HG02884 (cell line): Measurements from ENCODE around the gene IL25.

Experiments
- ATAC-seq: cut with Tn5 transposase; IDR thresholded peaks from one replicate; pipeline ENCODE4 v1.9.1; 2021; ENCODE audit warnings: mild to moderate bottlenecking, moderate library complexity; ENCODE audit not compliant: unreplicated experiment

The IL25 gene

DNA sequence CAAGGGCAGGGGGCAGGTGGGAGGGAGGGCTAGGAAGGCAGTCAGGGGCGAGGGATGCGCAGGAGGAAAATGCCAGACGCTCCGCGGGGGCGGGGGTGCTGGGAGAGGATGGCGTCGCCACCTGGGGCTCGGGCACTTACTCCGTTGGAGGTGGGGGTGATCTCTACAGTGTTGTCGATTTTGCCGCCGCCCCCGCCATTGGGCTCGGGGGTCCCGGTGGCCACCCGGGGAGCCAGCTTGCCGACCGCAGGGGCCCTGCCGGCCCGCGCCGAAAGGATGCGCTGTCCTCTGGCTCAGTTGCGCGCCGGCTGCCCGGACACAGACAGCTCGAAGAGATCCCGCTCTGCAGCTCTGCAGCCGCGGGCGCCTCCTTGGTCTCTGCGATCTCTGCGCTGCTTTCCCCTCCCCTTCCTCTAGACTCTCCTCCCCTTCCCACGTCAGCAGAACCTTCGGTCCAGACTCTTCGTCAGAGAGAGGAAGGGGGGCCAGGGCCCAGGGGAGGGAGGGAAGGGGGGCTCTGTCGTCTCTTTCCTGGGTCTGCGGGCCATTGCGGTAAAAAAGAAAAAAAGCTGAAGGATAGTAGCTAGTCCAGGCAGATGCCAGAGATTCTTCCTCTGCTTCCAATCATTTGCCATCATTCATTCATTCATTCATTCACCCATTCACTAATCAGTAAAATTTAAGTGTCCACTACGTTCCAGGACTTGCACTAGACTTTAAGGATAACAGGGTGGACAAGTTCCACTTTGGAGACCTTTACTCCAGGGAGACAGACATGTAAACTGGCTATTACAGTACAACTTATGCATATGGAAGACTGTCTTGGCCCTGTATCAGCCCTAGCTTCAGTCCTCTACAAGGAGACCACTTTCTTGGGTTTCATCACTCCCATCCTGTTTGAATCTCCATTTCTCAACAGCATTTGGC lies 19.8 kb upstream of the IL25 start, which contains the start of gene SLC22A17:
Gene SLC22A17, minus strand, starts transcription at position 382 of the 927 bp plus-strand sequence.
- ATAC-seq = no peak

DNA sequence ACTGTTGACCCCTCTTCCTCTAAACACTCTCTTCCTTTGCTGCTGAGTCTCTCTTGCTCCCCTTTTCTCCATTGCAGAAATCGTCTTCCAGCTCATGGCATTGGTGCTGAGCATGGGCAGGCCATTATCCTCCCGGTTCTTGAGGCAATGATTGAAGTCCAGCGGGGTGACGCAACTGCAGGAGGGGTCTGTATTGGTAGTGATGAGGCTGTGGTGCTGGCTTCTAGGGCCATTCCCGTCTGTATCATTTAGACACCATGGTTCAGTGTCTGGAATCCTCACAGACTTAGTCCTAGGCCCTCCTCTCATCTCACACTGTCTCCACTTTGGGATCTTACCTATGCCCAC lies 19.2 kb upstream of the IL25 start:
- ATAC-seq = no peak

DNA sequence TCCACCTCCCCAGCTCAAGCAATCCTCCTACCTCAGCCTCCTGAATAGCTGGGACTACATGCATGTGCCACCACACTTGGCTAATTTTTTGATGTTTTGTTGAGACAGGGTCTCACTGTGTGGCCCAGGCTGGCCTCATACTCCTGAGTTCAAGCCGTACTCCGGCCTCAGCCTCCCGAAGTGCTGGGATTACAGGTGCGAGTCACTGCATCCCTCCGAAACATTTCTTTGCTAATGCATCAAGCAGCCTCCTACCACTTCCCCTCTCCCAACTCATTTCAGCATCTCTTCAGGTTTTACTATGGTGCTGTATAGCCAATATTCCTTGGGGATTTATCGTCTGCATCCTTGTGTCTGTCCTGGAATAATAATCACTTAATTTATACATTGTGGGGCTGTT lies 17.6 kb upstream of the IL25 start:
- no peak for ATAC-seq

GRCh38 chr14:23355871-23356435 lies 16.7 kb upstream of the IL25 start:
- ATAC-seq = no peak

DNA sequence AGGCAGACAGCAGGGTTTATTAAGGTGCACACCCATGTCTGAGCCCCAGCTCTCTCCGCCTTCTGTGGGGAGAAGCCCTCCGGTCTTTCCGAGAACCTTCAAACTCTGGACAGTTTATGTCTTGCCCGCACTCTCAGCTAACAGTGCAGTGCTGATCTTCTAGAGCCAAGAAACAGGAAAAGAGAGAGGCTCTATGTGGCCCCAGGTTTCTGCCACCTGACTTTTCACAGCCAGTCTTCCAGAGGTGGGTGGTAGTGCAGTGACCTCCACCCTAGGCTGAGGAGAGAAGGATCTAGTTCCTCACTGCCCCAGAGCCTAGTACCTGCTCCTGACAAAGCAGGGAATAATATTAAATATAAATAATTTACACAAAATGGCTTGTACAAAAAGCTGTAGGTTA lies 15.9 kb upstream of the IL25 start:
- ATAC-seq = no peak

DNA sequence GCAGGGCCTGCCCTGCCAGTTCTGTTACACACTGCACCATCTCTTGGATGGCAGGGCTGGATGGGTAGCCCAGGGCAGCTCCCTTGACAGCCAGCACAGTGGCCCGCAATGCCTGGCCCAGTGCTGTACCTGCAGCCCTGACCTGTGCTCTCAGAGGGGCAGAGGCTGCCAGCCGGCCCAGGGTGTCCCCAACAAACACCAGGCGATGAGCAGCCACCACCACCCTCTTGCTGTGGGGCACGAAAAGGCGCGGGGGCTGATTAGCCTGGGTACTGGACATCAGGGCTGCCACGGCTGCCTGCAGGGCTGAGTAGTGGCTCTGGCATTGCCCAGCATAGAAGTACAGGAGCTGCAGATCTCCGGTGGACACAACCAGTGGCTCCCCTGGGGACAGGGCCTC lies 15.3 kb upstream of the IL25 start:
- ATAC-seq = no peak

GRCh38 chr14:23358042-23358441 lies 14.6 kb upstream of the IL25 start:
- ATAC-seq = no peak

GRCh38 chr14:23358553-23359166 lies 13.9 kb upstream of the IL25 start:
- ATAC-seq = no peak

DNA sequence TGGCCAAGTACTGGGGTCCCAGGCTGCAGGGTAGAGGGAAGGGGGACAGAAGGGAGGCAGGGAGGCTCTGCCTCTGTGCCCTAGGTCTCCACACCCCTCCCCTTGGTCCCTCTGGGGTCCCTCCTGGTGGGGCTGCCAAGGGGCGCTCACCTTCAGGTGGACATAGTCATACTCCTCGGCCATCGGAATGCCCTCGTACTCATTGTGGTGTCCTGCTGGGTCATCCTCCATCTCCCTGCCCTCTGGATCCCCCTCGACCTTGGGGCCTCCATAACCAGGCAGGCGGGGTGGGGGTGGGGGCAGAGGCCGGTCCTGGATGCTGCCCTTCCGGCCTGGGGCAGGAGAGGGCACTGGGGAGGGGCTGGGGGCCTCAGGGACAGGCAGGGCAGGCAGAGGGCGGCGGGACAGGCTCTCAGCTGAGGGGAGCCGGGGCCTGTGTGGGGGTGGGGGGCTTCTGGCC lies 13.4 kb upstream of the IL25 start:
- no peak for ATAC-seq

DNA sequence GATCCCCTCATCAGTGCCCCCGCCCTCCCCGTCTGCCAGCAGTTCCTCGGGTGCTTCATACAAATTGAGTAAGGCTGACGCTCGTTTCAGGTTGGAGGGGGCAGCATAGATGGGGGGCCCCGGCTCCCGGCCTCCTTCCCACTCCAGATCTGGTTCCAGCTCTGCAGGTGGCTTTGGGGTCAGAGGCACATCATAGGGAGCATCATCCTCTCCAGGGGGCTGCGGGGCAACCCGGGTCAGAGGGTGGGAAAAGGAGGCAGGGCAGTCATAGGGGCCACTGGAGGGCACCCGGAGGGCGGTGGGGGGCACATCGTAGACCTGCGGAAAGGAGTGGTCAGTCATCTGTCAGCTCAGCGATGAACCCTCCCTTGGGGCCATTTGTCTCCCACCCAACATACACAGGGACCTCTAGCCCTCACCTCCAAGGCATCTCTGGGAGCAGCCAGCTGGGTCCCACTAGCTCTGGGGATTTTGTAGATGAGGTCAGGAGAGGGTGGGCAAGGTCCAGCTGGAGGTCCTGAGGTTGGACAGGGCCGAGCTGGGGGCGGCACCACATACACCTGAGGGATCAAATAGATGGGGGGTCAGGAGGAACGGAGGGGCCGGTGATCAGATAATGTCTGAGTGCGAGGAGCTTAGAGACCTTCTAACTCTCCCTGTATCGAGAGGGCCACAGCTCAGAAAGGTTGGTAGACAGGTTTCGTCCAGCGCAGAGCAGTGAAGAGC lies 12.7 kb upstream of the IL25 start:
- no peak for ATAC-seq

GRCh38 chr14:23360496-23360895 lies 12.1 kb upstream of the IL25 start:
- ATAC-seq = no peak

DNA sequence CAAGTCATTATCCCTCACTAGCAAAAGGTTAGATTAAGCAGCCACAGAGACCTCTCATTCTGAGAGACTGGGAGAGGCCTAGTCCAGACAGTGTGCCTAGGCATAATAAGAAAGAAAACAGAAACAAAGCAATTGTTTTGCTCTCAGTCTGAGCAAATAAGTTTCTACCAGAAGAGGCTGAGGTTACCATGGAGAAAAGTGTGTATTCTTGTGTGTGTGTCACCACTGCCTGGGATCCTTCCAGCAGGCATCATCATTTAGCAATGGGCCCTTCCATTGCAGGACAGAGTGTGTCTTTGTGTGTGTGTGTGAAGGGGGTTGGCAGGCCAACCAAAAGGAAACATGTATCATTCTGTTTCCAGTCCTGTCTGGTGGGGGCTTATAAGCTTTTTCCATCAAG lies 11.3 kb upstream of the IL25 start:
- no peak for ATAC-seq

DNA sequence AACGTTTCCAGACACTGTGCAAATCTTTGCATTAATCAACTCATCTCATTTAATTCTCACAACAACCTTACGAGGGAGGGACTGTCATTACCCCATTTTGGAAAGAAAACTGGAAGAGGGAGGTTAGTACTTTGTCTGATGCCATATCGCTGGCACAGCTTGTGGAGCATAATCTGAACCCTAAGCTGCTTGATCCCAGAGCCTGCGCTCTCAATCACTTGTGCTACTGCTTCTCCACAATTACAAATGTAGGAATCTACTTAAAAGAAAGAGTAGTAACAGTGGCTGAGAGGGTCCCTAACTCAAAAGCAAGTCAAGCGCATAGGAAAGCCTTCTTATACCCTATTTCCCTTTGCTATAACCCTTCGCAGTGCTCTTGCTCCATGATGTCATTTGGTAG lies 10.8 kb upstream of the IL25 start:
- no peak for ATAC-seq

DNA sequence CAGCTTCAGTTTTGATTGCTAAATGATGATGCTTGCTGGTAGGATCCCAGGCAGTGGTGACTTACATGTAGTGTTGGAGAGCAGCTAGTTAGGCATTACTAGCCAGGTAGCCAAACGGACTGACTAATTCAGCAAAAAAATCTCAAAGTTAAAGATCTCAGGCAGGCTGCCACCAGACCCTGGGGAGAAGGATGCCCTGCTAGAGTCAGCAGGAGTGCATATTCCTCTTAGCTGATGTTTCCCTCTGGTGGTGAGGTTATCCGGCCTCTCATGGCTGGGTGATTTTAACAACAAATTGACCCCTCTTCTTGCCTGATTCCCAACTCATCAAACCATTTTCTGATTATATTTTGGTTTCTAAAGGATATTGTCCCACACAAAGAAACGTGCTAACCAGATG lies 10.4 kb upstream of the IL25 start:
- no peak for ATAC-seq

DNA sequence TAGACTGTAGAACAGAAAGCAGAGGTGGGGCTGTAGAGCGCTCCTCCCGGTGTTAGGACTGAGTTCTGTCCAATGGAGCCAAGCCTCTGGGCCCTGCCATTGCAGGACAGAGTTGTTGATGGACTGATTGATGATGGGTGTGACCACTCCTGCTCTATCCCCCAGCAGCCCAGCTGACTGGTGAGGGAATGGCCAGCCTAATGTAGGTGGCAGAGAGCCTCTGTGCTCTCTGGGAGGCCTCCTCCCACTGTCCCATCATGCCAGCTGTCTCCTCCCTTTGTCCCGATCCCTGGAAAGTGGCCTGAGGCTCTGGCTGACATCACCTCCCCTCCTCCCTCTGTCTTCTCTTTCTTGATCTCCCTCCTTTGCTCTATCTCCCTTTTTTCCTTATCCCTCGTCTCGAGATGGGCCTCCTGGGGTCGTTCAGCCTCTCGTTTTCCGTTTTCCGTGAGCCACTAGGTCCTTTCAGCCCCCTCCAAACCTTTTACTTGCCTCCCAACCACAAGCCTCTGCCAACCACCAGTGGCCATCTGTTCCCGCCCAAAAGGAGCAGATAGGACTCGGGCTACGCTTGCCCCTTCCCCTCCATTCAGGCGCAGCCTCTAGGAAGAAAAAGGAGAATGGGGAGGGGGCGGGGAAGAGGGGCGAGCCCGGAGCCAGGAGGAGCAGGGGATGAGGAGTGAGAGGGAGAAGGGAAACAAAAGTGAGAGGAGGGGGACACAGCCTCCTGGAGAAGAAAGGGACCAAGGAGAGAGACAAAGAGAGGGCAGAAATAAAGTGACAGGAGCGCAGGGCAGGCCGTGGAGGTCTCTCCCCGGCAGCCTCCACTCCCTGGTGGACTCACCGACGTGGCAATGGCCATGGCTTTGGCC lies 8.2 kb upstream of the IL25 start:
- ATAC-seq = no peak

DNA sequence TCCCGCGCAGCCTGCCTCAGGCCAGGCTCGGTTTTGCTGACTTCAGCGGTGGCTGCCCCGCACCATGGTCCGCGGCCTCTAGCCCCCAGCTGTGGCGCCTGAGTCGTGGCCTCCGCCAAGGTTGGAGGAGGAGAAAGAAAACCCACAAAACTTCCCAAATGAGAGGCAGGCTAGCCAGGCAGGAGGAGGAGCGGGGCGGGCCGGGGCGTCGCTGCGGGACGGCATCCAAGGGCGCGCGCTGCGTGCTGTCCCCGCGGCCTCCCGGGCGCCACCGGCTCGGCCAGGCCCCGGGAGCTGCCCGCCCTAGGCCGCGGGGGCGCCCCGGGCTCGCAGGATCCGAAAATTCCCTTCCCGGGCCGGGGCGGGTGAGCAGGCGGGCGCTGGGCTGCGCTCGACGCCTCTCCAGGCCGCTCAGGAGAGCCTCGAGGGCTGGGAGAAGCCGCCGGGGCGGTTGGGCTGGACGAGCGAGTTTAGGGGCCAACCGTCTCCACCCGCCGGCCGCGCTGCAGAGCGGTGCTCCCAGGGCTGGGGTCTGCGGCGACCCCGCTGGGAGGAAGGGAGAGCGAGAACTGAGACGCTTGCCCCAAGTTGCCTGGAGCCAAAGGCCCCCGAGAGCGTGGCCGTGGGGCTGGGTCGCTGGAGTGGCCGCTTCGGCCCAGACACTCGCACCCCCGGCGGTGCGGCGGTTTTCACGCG lies 7.4 kb upstream of the IL25 start, which contains the start of gene EFS:
Gene EFS, minus strand, starts transcription at position 137 of the 696 bp plus-strand sequence. CDS start 147 bp downstream, outside the sequence.
- no peak for ATAC-seq

DNA sequence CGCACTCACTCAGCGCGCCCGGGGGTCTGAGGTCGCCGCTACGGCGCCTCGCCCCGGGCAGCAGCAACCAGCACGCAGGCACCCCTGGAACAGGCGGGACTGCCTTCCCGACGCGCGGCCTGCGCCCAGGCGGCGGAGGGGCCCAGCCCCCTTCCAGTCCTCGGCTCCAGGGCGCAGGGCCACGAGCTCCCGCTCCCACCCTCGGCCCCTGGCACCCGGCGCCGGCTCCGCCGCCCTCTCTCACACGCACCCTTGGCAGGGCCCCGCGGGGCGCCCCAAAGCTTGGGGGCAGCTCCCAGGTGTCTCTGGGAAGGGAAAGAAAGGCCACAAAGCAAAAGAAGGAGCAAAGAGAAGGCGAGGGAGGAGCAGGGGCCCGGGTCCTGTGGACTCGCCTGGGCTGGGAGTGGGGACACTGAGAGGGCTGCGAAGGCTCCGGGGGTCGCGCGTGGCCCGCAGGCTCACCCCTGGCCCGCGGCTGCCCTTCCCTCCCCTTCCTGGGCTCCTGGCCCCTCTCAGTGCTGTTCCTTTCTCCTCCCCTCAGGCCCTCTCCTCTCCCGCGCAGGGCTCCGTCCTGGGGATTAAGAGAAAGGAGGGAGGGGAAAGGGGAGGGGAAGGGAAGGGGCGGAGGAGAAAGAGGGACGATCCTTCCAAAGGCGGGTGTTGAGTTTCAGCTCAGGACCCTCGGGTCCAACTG lies 6.7 kb upstream of the IL25 start:
- no peak for ATAC-seq

- ATAC-seq = no peak
Measured at GRCh38 chr14:23366426-23366921, 6.1 kb upstream of the IL25 start.

DNA sequence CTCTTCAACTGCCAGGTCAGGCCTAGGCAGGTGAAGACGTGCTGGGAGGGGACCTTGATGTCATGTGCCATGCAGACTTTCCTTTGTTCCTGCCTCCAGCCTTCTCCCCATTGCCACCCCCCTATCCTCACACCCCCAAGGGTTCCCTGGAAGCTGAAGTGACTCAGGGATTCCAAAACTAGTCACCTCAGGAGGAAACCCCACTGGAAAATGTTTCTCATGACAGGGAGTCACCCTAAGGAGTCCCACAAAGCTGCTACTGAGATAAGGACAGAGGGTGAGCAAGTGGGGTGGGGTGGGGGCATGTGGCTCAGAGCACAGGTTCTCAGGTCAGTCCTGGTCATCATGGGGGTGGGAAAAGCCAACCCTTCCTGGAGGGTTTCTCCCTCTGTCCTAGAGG lies 2.4 kb upstream of the IL25 start:
- ATAC-seq = no peak
